K562 (cell line): ENCODE data around the gene FMOD. TPM values are rescaled to one million over a fixed set of nuclear protein-coding genes. Genes with fewer than 3 reads are reported as not detected.
A peak's percentile ranks its signal among the peaks of the same experiment; 100 is the strongest.

Source experiments
- ATAC-seq: fragments of 200-7000 bp; cut with Tn5 transposase; 3 replicates; pipeline ENCODE4 v1.9.1; 2020; ENCODE audit warnings: moderate library complexity
- BruUV-seq: library from RNA; stranded (reverse); fragments of 400-500 nt; replicated peaks from 2 replicates; lab custom pipeline; 2021; lab: Mats Ljungman, UMichigan
- CTCF ChIA-PET: fragments of 300-600 bp; formaldehyde crosslinking; extraction: SDS; loops from one replicate; lab custom pipeline; 2021; ENCODE audit warnings: low intra/inter-chr PET ratio; lab: Yijun Ruan, JAX
- POLR2A ChIA-PET: fragments of 300-600, 350-650 bp; sonication (Branson Sonifier 250); formaldehyde crosslinking; extraction: SDS; loops from one replicate; lab custom pipeline; 2021; ENCODE audit warnings: antibody characterized with exemption, inconsistent platforms; lab: Yijun Ruan, JAX
- DNase-seq, 4 experiments: peaks; one replicate each; pipeline versions ENCODE4 v3.0.0 to v3.0.0-alpha.2; 2011 to 2018; ENCODE audit warnings: low spot score in 3 of 4, mixed read lengths in 3 of 4; ENCODE audit errors: extremely low read depth in 1 of 4
- FAIRE-seq: peaks from 2 replicates; lab custom pipeline; 2011; peaks lifted over from hg19 to GRCh38; lab: Jason Lieb, UNC
- H2AFZ ChIP-seq: 2 replicates; pipeline ENCODE4 v1.6.0; 2011; ENCODE audit warnings: low read depth, low read length, control low read depth, inconsistent platforms
- H3K27ac ChIP-seq: fragments of 200-600 bp; 3 replicates; pipeline ENCODE4 v1.8.0; 2011; ENCODE audit warnings: low read depth, mild to moderate bottlenecking, control low read depth, inconsistent platforms, low read length, moderate library complexity, mixed read lengths; ENCODE audit errors: extremely low read depth
- H3K27me3 ChIP-seq, 2 experiments: fragments of 300-600 bp in 1 of 2; 2 replicates in 1 of 2; 3 replicates in 1 of 2; pipeline versions ENCODE4 v1.6.0 to v1.8.0; 2011; ENCODE audit warnings: inconsistent platforms in 2 of 2, low read length in 2 of 2, mild to moderate bottlenecking in 1 of 2, mixed read lengths in 1 of 2, moderate library complexity in 1 of 2; ENCODE audit not compliant: control insufficient read depth in 2 of 2, insufficient read depth in 2 of 2
- H3K36me3 ChIP-seq: fragments of 300-600 bp; 3 replicates; pipeline ENCODE4 v1.8.0; 2011; ENCODE audit warnings: mild to moderate bottlenecking, low read length, inconsistent platforms; ENCODE audit not compliant: control insufficient read depth, insufficient read depth
- H3K4me1 ChIP-seq, 2 experiments: fragments of 200-600 bp in 1 of 2; replicated peaks in 1 of 2; 2 replicates in 1 of 2; 3 replicates in 1 of 2; pipeline versions ENCODE4 v1.5.1 to v1.8.0; 2011; ENCODE audit warnings: inconsistent platforms in 2 of 2, low read length in 2 of 2, mild to moderate bottlenecking in 1 of 2, mixed read lengths in 1 of 2, moderate library complexity in 1 of 2; ENCODE audit not compliant: control insufficient read depth in 2 of 2, insufficient read depth in 2 of 2
- H3K4me2 ChIP-seq: 2 replicates; pipeline ENCODE4 v1.6.1; 2011; ENCODE audit warnings: low read length, control low read depth, inconsistent platforms, mixed read lengths; ENCODE audit not compliant: insufficient read depth
- H3K4me3 ChIP-seq: fragments of 200-600 bp; sonication (generic), shearing (Covaris generic); 2 replicates; pipeline ENCODE4 v1.5.1; 2016; ENCODE audit warnings: control low read depth, inconsistent platforms
- H3K79me2 ChIP-seq: fragments of 200-600 bp; 3 replicates; pipeline ENCODE4 v1.8.0; 2011; ENCODE audit warnings: low read length, inconsistent platforms; ENCODE audit not compliant: control insufficient read depth, insufficient read depth
- H3K9ac ChIP-seq, 2 experiments: 2 replicates each; pipeline versions ENCODE4 v1.6.0 to v1.6.1; 2011; ENCODE audit warnings: low read depth in 2 of 2, low read length in 2 of 2, control low read depth in 1 of 2, inconsistent platforms in 1 of 2, mild to moderate bottlenecking in 1 of 2, mixed read lengths in 1 of 2; ENCODE audit not compliant: insufficient read depth in 1 of 2
- H3K9me1 ChIP-seq: one replicate; pipeline ENCODE4 v1.6.0; 2011; ENCODE audit warnings: inconsistent platforms, mild to moderate bottlenecking, low read length, moderate library complexity; ENCODE audit not compliant: control insufficient read depth, insufficient read depth
- H3K9me3 ChIP-seq: replicated peaks from 2 replicates; pipeline ENCODE4 v1.5.1; 2011; ENCODE audit warnings: low read depth, low read length, inconsistent platforms; ENCODE audit not compliant: control insufficient read depth, insufficient read depth
- H4K20me1 ChIP-seq: replicated peaks from 2 replicates; pipeline ENCODE4 v1.6.1; 2011; ENCODE audit warnings: low read length, inconsistent platforms, mixed read lengths; ENCODE audit not compliant: control insufficient read depth, insufficient read depth
- FOXJ3 ChIP-seq: sonication (generic); formaldehyde crosslinking; IDR thresholded peaks from 2 replicates; pipeline ENCODE4 v1.4.0; 2020; ENCODE audit warnings: mild to moderate bottlenecking, missing genetic modification reagents
- ZNF23 ChIP-seq: fragments of 250-450 bp; sonication (Bioruptor Pico); IDR thresholded peaks from 2 replicates; pipeline ENCODE4 v1.4.0; 2020; ENCODE audit warnings: mild to moderate bottlenecking
- ZNF76 ChIP-seq: fragments of 250-450 bp; sonication (Bioruptor Pico); IDR thresholded peaks from 2 replicates; pipeline ENCODE4 v1.4.0; 2020; ENCODE audit warnings: mild to moderate bottlenecking, moderate library complexity, borderline replicate concordance
- WGBS: fragments of 100-300 bp; shearing (Covaris generic); methylation state at CpG from one replicate; pipeline ENCODE4 v1.1.6; 2016; ENCODE audit warnings: low coverage, mixed read lengths; ENCODE audit not compliant: insufficient coverage; ENCODE audit errors: missing lambda C conversion rate; 5-methylcytosine and 5-hydroxymethylcytosine counted together
- in situ Hi-C: fragments of 300-500 bp; cut with MboI; formaldehyde crosslinking; loops from 4 replicates; pipeline ENCODE4 v1.15.0; 2018; ENCODE audit warnings: inconsistent platforms, mixed read lengths
- intact Hi-C: fragments of 100-400 bp; cut with micrococcal nuclease; formaldehyde crosslinking; loops from 2 replicates; pipeline ENCODE4 v1.14.2; 2022
- polyA plus RNA-seq, 8 experiments: library from polyadenylated mRNA; depleted of rRNA in 4 of 8; stranded (reverse) in 5 of 8; unstranded in 3 of 8; fragments of >200 nt; fragmentation: Nextera tagmentation in 2 of 8; fragmentation: Illumina TruSeq in 1 of 8; extraction: Ambion mirVana in 2 of 8; extraction: Trizol in 1 of 8; gene quantifications; 2 replicates each; pipeline versions ENCODE4 v1.2.1 to v1.2.3, GENCODE V29; 2011 to 2014; ENCODE audit warnings: inconsistent platforms in 1 of 8, missing spikeins in 1 of 8
- total RNA-seq, 7 experiments: library from RNA; depleted of rRNA in 6 of 7; stranded (reverse); fragments of >200 nt in 6 of 7; fragmentation: Illumina TruSeq in 2 of 7; extraction: Trizol in 2 of 7; gene quantifications; 2 replicates each; pipeline versions ENCODE4 v1.2.1 to v1.2.3, GENCODE V29; 2011 to 2021; ENCODE audit warnings: low replicate concordance in 1 of 7
- TF ChIP-seq, protein P1 (sequence below): IDR thresholded peaks from 3 replicates; pipeline ENCODE4 v1.6.1; 2011; ENCODE audit warnings: borderline replicate concordance, mild to moderate bottlenecking, moderate library complexity; ENCODE audit not compliant: insufficient read length; ENCODE audit errors: extremely low read depth

Gene FMOD
- total and polyA plus RNA-seq, 9 of the 15 experiments (the other 6 are each of a cell fraction or from before 2014, with no cell fraction given) = 0.03 to 0.13 (median 0.03) TPM; not detected in 6

DNA sequence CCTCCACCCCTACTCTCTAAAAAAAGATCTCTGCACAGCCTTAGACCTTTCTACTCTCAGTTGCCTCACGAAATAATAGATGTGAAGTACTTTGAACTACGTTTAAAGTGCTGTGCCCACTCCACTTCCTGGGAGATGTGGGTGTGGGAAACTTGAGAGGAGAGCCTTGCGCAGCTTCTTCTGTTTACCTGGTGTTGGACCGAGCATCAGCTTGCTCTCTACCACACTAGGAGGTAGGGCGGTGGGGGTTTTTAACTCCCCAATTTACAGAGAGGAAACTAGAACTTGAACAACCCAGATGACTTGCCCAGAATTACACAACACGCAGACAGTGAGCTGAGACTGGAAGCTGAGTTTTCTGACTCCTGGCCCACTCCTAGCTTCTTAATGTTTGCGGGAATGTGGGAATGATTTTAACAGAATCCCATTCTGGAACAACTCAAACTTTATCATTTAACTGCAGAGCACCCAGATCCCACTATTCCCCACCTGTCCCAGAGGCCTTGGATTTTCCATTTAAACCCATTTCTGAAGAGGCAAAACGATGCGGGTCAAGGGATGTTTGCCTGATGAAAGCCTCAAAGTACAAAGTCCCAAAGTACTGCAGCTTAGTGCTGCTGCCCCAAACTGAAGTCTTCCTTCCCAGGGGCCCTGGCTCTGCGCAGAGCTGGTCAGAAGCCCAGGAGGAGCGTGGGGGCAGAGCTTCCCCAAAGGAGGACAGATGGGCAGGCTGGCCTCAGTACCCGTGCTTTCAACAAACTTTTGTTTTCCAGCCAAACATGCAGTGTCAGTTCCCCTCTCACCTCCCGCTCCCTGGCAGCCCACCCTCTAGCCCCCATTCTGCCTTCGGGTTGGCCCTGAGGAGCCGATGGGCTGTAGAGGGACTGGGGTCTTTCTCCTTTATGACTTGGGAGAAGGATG is 26.6 kb downstream of the FMOD start:
- intact Hi-C loops = no loop called here
- TF ChIP-seq FOXJ3 (CRISPR knock-in tag) = no peak
- TF ChIP-seq ZNF76 (CRISPR knock-in tag) = no peak
- TF ChIP-seq ZNF23 (CRISPR knock-in tag) = no peak
- TF ChIP-seq, protein P1, sequence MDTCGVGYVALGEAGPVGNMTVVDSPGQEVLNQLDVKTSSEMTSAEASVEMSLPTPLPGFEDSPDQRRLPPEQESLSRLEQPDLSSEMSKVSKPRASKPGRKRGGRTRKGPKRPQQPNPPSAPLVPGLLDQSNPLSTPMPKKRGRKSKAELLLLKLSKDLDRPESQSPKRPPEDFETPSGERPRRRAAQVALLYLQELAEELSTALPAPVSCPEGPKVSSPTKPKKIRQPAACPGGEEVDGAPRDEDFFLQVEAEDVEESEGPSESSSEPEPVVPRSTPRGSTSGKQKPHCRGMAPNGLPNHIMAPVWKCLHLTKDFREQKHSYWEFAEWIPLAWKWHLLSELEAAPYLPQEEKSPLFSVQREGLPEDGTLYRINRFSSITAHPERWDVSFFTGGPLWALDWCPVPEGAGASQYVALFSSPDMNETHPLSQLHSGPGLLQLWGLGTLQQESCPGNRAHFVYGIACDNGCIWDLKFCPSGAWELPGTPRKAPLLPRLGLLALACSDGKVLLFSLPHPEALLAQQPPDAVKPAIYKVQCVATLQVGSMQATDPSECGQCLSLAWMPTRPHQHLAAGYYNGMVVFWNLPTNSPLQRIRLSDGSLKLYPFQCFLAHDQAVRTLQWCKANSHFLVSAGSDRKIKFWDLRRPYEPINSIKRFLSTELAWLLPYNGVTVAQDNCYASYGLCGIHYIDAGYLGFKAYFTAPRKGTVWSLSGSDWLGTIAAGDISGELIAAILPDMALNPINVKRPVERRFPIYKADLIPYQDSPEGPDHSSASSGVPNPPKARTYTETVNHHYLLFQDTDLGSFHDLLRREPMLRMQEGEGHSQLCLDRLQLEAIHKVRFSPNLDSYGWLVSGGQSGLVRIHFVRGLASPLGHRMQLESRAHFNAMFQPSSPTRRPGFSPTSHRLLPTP = no peak
- TF ChIP-seq, all 486 proteins: peak for 0
- H3K9ac ChIP-seq = no peak overlapping the region
- no peak overlapping the region for H3K27ac ChIP-seq
- no TSS peak for BruUV-seq
- peaks cover 0 to 15% of the 10 kb centered on the region in 2 experiments; a peak in 3 of 5 replicates for H3K27me3 ChIP-seq
- no peaks in the 10 kb centered on the region for H3K9me3 ChIP-seq
- 0 out of 2 replicates have a peak overlapping the region, but pooled peaks have one; percentile 3 for H2AFZ ChIP-seq
- H3K4me2 ChIP-seq = no peak overlapping the region
- H3K9me1 ChIP-seq = no peaks in the 10 kb centered on the region
- no peaks in the 10 kb centered on the region for H3K36me3 ChIP-seq
- H3K4me3 ChIP-seq = no peak overlapping the region
- H4K20me1 ChIP-seq = no peaks in the 10 kb centered on the region
- DNase-seq (no peak), ATAC-seq (no peak), FAIRE-seq (no peak)
- CTCF ChIA-PET = no interaction called here
- 23% methylated on average over 15 of the region's 15 CpGs for WGBS
- no peaks in the 10 kb centered on the region for H3K79me2 ChIP-seq
- POLR2A ChIA-PET = interaction anchor here (0.6 to 9.3 kb wide), 7 partner anchors 8 to 1233 kb away, joined by 3 to 117 read pairs (median 3); partner anchors contain the start of gene BTG2
- in situ Hi-C loops = no loop called here
- H3K4me1 ChIP-seq = peaks cover 32 to 51% of the 10 kb centered on the region in 2 experiments
